Breast epithelium (tissue), 4 donors: ENCODE results near the gene AK1. TPM values are rescaled to one million over a fixed set of nuclear protein-coding genes. Genes with fewer than 3 reads are reported as not detected.

Experiments used
- DNase-seq, 2 donors: peaks; one replicate each; pipeline ENCODE4 v3.0.0-alpha.2; 2019; ENCODE audit warnings: low spot score in 2 of 2
- H3K27ac ChIP-seq, 2 donors: fragments of 200-600 bp; sonication (generic) in 1 of 2; one replicate each; pipeline ENCODE4 v1.5.1; 2016 to 2019; ENCODE audit warnings: mild to moderate bottlenecking in 1 of 2
- H3K27me3 ChIP-seq, 2 donors: fragments of 200-600 bp; sonication (generic) in 1 of 2; one replicate each; pipeline versions ENCODE4 v1.5.1 to v1.6.0; 2017 to 2019; ENCODE audit warnings: control low read depth in 1 of 2, mild to moderate bottlenecking in 1 of 2
- H3K36me3 ChIP-seq: fragments of 200-600 bp; one replicate; pipeline ENCODE4 v1.5.1; 2019
- H3K4me1 ChIP-seq, 2 donors: fragments of 200-600 bp; sonication (generic); one replicate each; pipeline ENCODE4 v1.5.1; 2016 to 2019; ENCODE audit warnings: control low read depth in 1 of 2
- H3K4me3 ChIP-seq, 3 donors: fragments of 200-600 bp; sonication (generic); 1 replicate in 2 of 3; 2 replicates in 1 of 3; pipeline ENCODE4 v1.5.1; 2016 to 2019; ENCODE audit warnings: mild to moderate bottlenecking in 3 of 3, moderate library complexity in 2 of 3
- H3K9me3 ChIP-seq, 2 donors: fragments of 200-600 bp; sonication (generic) in 1 of 2; one replicate each; pipeline ENCODE4 v1.5.1; 2016 to 2019; ENCODE audit warnings: control low read depth in 1 of 2
- CTCF ChIP-seq, 3 donors: fragments of 450-650 bp; IDR thresholded peaks; one replicate each; pipeline ENCODE4 v1.5.1; 2016 to 2017; ENCODE audit warnings: antibody characterized with exemption in 3 of 3, mild to moderate bottlenecking in 3 of 3, moderate library complexity in 3 of 3
- POLR2A ChIP-seq: fragments of 450-650 bp; IDR thresholded peaks from one replicate; pipeline ENCODE4 v1.6.1; 2016; ENCODE audit warnings: antibody characterized with exemption, mild to moderate bottlenecking, moderate library complexity
- POLR2AphosphoS5 ChIP-seq, 3 donors: sonication (generic); formaldehyde crosslinking; IDR thresholded peaks; one replicate each; pipeline ENCODE4 v1.6.1; 2017; ENCODE audit warnings: antibody characterized with exemption in 3 of 3
- intact Hi-C: fragments of 100-400 bp; cut with DNase I; formaldehyde crosslinking; loops from one replicate; pipeline ENCODE4 v1.15.1; 2023; ENCODE audit warnings: low total_unique reads
- total RNA-seq, 3 donors: library from RNA; depleted of rRNA; stranded (reverse); fragments of >200 nt; gene quantifications; one replicate each; pipeline ENCODE4 v1.1.0, GENCODE V29; 2016

AK1 gene
- total RNA-seq, 3 donors from 2014 or later, result 23.5 to 30.2 (median 23.6) TPM

DNA sequence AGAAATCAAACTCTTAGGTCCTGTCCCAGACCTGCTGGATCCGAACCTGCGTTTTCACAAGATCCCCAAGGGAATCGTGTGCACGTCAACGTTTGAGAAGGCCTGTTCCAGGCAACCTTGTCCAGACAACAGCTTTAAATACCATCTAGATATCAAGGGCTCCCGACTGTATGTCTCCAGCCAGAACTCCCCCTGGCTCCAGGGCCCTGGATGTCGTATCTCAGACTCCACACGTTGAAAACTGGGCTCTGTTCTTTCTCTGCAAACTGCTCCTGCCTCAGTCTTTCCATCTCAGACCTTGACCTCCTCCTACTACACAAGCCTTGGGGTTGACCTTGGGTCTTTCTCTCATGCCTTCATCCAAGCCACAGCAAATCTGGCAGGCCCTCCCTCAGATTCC, 17.2 kb downstream of the AK1 start:
- peak overlapping the region in 1 of 2 donors; percentile 32 for H3K27ac ChIP-seq
- no peaks in the 10 kb centered on the region for H3K9me3 ChIP-seq
- H3K4me3 ChIP-seq, result no peak overlapping the region
- DNase-seq, result no peak
- H3K27me3 ChIP-seq, result no peaks in the 10 kb centered on the region
- H3K4me1 ChIP-seq, result peaks cover 0 to 4% of the 10 kb centered on the region in 2 donors
- no peak for TF ChIP-seq CTCF (IDR thresholded peaks at IDR 0.05)
- no peak for TF ChIP-seq POLR2A
- no peak for TF ChIP-seq POLR2AphosphoS5 (IDR thresholded peaks at IDR 0.05)
- intact Hi-C loops, result no loop called here
- H3K36me3 ChIP-seq, result no peaks in the 10 kb centered on the region

DNA sequence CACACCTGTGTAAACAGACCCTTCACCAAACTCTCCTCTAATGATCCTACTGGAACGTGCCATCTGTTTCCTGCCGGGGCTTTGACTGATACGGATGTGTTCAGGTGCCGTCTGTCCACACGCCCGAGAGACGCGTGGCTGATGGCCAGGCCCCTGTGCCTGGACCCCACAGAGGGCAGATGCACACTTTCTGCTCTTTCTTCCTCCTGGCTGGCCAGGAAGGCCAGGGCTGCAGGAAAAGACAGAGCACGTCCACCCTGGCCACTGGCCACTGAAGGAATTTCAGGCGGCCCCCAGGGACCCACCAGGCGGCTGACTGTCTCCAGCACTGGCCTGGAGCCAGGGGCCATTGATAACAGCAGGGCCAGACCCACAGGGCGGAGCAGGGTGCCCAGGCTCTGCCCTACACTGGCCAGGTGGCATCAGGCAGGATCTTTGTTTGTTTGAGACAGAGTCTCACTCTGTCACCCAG, 19.4 kb downstream of the AK1 start:
- TF ChIP-seq POLR2A (no peak), POLR2AphosphoS5 (IDR thresholded peaks at IDR 0.05) (peak in 1 of 3 donors; percentile 13), CTCF (IDR thresholded peaks at IDR 0.05) (no peak)
- Histone ChIP-seq H3K27ac (peak overlapping the region in 1 of 2 donors; percentile 50), H3K4me3 (no peak overlapping the region), H3K4me1 (peaks cover 0 to 4% of the 10 kb centered on the region in 2 donors), H3K9me3 (no peaks in the 10 kb centered on the region), H3K27me3 (no peaks in the 10 kb centered on the region), H3K36me3 (no peaks in the 10 kb centered on the region)
- intact Hi-C loops, result no loop called here
- no peak for DNase-seq

- H3K27ac ChIP-seq, result peak overlapping the region in 1 of 2 donors; percentile 50
- H3K4me3 ChIP-seq, result no peak overlapping the region
- H3K9me3 ChIP-seq, result no peaks in the 10 kb centered on the region
- peaks cover 0 to 2% of the 10 kb centered on the region in 2 donors for H3K4me1 ChIP-seq
- no peak for DNase-seq
- no peaks in the 10 kb centered on the region for H3K27me3 ChIP-seq
- TF ChIP-seq POLR2A, result no peak
- TF ChIP-seq POLR2AphosphoS5 (IDR thresholded peaks at IDR 0.05), result no peak
- no peaks in the 10 kb centered on the region for H3K36me3 ChIP-seq
- intact Hi-C loops, result no loop called here
These were observed 20.2 kb downstream of the AK1 start for GRCh38 chr9:127857278-127857677.

DNA sequence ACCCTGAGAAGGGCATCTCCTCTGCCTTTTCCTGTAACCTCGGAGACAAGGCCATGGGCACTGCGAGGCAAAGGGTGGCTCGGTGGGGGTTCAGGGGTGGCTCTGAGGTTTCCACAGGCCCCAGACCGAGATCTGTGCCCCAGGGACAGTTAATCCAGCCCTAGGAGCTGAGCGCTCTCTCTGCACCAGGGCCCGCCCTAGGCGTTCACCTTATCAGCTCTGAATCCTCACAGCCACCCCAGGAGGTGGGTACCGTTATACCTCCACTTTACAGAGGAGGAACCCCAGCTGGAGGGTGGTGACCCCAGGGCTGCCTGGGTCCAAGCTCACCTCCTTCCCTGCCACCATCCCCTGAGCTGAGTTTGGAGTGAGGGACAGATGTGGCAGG, 20.8 kb downstream of the AK1 start:
- Histone ChIP-seq H3K27ac (peak overlapping the region in 1 of 2 donors; percentile 50), H3K27me3 (no peaks in the 10 kb centered on the region), H3K4me1 (no peaks in the 10 kb centered on the region), H3K36me3 (no peaks in the 10 kb centered on the region), H3K4me3 (no peak overlapping the region), H3K9me3 (no peaks in the 10 kb centered on the region)
- TF ChIP-seq POLR2A (no peak), POLR2AphosphoS5 (IDR thresholded peaks at IDR 0.05) (no peak), CTCF (IDR thresholded peaks at IDR 0.05) (no peak)
- DNase-seq, result no peak
- intact Hi-C loops, result no loop called here

DNA sequence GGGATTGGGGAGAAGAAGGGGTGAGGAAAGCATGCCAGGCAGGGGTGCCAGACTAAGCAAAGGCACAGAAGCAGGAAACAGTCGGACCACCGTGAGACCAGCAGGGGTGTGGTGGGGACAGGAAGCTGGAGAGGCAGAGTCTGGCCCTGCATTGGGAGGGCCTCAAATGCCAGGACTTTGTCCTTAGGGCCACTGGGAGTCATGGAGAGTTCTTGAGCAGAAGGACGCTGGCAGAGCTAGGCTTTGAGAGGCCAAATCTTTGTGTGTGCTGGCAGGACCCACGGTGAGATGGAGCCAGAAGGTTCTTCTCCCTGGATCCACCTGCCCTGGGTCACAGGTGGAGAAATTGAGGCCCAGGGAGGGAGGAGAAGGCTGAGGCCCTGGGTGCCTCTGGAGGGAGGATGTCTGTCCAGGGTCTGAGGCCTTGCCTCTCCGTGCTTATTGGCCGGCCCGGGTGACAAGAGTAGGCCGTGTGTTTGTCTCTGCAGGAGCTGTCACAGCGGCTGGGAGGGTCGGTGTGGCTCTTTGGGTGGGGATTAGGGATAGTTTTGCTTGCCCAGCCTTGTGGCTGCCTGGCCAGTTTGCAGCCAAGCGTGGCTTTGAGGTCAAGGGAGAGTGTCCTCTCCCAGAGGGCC, 21.3 kb downstream of the AK1 start:
- Histone ChIP-seq H3K4me1 (no peaks in the 10 kb centered on the region), H3K27me3 (no peaks in the 10 kb centered on the region), H3K27ac (peak overlapping the region in 1 of 2 donors; percentile 50), H3K36me3 (no peaks in the 10 kb centered on the region), H3K4me3 (no peak overlapping the region), H3K9me3 (no peaks in the 10 kb centered on the region)
- TF ChIP-seq CTCF (IDR thresholded peaks at IDR 0.05), result no peak
- TF ChIP-seq POLR2AphosphoS5 (IDR thresholded peaks at IDR 0.05), result no peak
- no peak for TF ChIP-seq POLR2A
- intact Hi-C loops, result no loop called here
- no peak for DNase-seq
